ENCODE results near the gene NRXN3. TPM values are rescaled to one million over a fixed set of nuclear protein-coding genes. Genes with fewer than 3 reads are reported as not detected.

The NRXN3 gene
- total RNA-seq, 1 donor from 2014 or later, result 1.6 TPM

- no peak for TF ChIP-seq CTCF (IDR thresholded peaks at IDR 0.05; ENCODE audit: insufficient read depth, low read length, poor library complexity, severe bottlenecking)
- DNase-seq (ENCODE audit: low read depth), result no peak
- no peak overlapping the region for H3K4me3 ChIP-seq (ENCODE audit: low read depth, low read length)
- no peaks in the 10 kb centered on the region for H3K27me3 ChIP-seq (ENCODE audit: control insufficient read depth, insufficient read depth, low read length)
- no peaks in the 10 kb centered on the region for H3K36me3 ChIP-seq (ENCODE audit: control insufficient read depth, insufficient read depth, low read length)
These were observed 966.9 kb downstream of the NRXN3 start for GRCh38 chr14:79137045-79137430.

GRCh38 chr14:79137836-79138235 lies 967.7 kb downstream of the NRXN3 start:
- no peak overlapping the region for H3K4me3 ChIP-seq (ENCODE audit: low read depth, low read length)
- no peaks in the 10 kb centered on the region for H3K27me3 ChIP-seq (ENCODE audit: control insufficient read depth, insufficient read depth, low read length)
- H3K36me3 ChIP-seq (ENCODE audit: control insufficient read depth, insufficient read depth, low read length), result no peaks in the 10 kb centered on the region
- no peak for DNase-seq (ENCODE audit: low read depth)
- TF ChIP-seq CTCF (IDR thresholded peaks at IDR 0.05; ENCODE audit: insufficient read depth, low read length, poor library complexity, severe bottlenecking), result no peak

- Histone ChIP-seq H3K27me3 (ENCODE audit: control insufficient read depth, insufficient read depth, low read length) (no peaks in the 10 kb centered on the region), H3K36me3 (ENCODE audit: control insufficient read depth, insufficient read depth, low read length) (no peaks in the 10 kb centered on the region), H3K4me3 (ENCODE audit: low read depth, low read length) (no peak overlapping the region)
- DNase-seq (ENCODE audit: low read depth), result no peak
- TF ChIP-seq CTCF (IDR thresholded peaks at IDR 0.05; ENCODE audit: insufficient read depth, low read length, poor library complexity, severe bottlenecking), result no peak
These were observed 974.7 kb downstream of the NRXN3 start for GRCh38 chr14:79144896-79145295.

- Histone ChIP-seq H3K4me3 (ENCODE audit: low read depth, low read length) (no peak overlapping the region), H3K27me3 (ENCODE audit: control insufficient read depth, insufficient read depth, low read length) (no peaks in the 10 kb centered on the region), H3K36me3 (ENCODE audit: control insufficient read depth, insufficient read depth, low read length) (no peaks in the 10 kb centered on the region)
- no peak for DNase-seq (ENCODE audit: low read depth)
- TF ChIP-seq CTCF (IDR thresholded peaks at IDR 0.05; ENCODE audit: insufficient read depth, low read length, poor library complexity, severe bottlenecking), result no peak
These were observed 980.1 kb downstream of the NRXN3 start for GRCh38 chr14:79150226-79150625.

- TF ChIP-seq CTCF (IDR thresholded peaks at IDR 0.05; ENCODE audit: insufficient read depth, low read length, poor library complexity, severe bottlenecking), result no peak
- no peak for DNase-seq (ENCODE audit: low read depth)
- Histone ChIP-seq H3K4me3 (ENCODE audit: low read depth, low read length) (no peak overlapping the region), H3K36me3 (ENCODE audit: control insufficient read depth, insufficient read depth, low read length) (no peaks in the 10 kb centered on the region), H3K27me3 (ENCODE audit: control insufficient read depth, insufficient read depth, low read length) (no peaks in the 10 kb centered on the region)
These were observed 987.2 kb downstream of the NRXN3 start for GRCh38 chr14:79157369-79157768.

GRCh38 chr14:79161571-79161970 lies 991.4 kb downstream of the NRXN3 start:
- H3K36me3 ChIP-seq (ENCODE audit: control insufficient read depth, insufficient read depth, low read length), result no peaks in the 10 kb centered on the region
- TF ChIP-seq CTCF (IDR thresholded peaks at IDR 0.05; ENCODE audit: insufficient read depth, low read length, poor library complexity, severe bottlenecking), result no peak
- no peaks in the 10 kb centered on the region for H3K27me3 ChIP-seq (ENCODE audit: control insufficient read depth, insufficient read depth, low read length)
- DNase-seq (ENCODE audit: low read depth), result peak; percentile 2
- H3K4me3 ChIP-seq (ENCODE audit: low read depth, low read length), result no peak overlapping the region
